B cell (primary cell): ENCODE data around the gene KIRREL3. TPM values are rescaled to one million over a fixed set of nuclear protein-coding genes. Genes with fewer than 3 reads are reported as not detected.

ENCODE experiments used
- ATAC-seq: fragments of 200-7000 bp; cut with Tn5 transposase; one replicate; pipeline ENCODE4 v1.10.0; 2021; ENCODE audit warnings: low read depth, mild to moderate bottlenecking, moderate number of reproducible peaks, moderate library complexity
- CTCF ChIA-PET: fragments of 350-600 bp; sonication (Branson Sonifier 250); formaldehyde crosslinking; loops from one replicate; lab custom pipeline; 2021; ENCODE audit warnings: antibody characterized with exemption, inconsistent platforms; lab: Charles Lee
- POLR2A ChIA-PET: fragments of 350-600 bp; sonication (Branson Sonifier 250); formaldehyde crosslinking; loops from one replicate; lab custom pipeline; 2021; ENCODE audit warnings: antibody characterized with exemption; lab: Charles Lee
- DNase-seq: peaks from one replicate; pipeline ENCODE4 v3.0.0; 2013
- H2AFZ ChIP-seq: 2 replicates; pipeline ENCODE4 v1.6.1; 2012; ENCODE audit warnings: mild to moderate bottlenecking, low read depth, low read length; ENCODE audit not compliant: insufficient read depth, poor library complexity, severe bottlenecking
- H3K27ac ChIP-seq, 2 donors: 1 replicate in 1 of 2; 2 replicates in 1 of 2; pipeline ENCODE4 v1.5.1; 2012 to 2013; ENCODE audit warnings: low read length in 2 of 2, mild to moderate bottlenecking in 2 of 2, moderate library complexity in 1 of 2
- H3K27me3 ChIP-seq, 4 experiments: fragments of 200-600 bp in 1 of 4; sonication (generic) in 1 of 4; replicated peaks in 1 of 4; 1 replicate in 2 of 4; 2 replicates in 2 of 4; pipeline versions ENCODE4 v1.6.1 to v1.7.0; 2013 to 2016; ENCODE audit warnings: low read length in 3 of 4, mild to moderate bottlenecking in 2 of 4, mixed read lengths in 1 of 4, moderate library complexity in 1 of 4; ENCODE audit not compliant: insufficient read depth in 4 of 4, control insufficient read depth in 3 of 4; ENCODE audit errors: control extremely low read depth in 1 of 4
- H3K36me3 ChIP-seq, 2 experiments: replicated peaks in 1 of 2; 1 replicate in 1 of 2; 2 replicates in 1 of 2; pipeline versions ENCODE4 v1.6.1 to v1.7.1; 2013; ENCODE audit warnings: low read length in 1 of 2; ENCODE audit not compliant: insufficient read depth in 2 of 2, control insufficient read depth in 1 of 2; ENCODE audit errors: control extremely low read depth in 1 of 2, extremely low read depth in 1 of 2
- H3K4me1 ChIP-seq, 2 donors: fragments of 200-600 bp in 1 of 2; sonication (generic) in 1 of 2; 1 replicate in 1 of 2; 2 replicates in 1 of 2; pipeline versions ENCODE4 v1.5.1 to v1.6.1; 2013 to 2017; ENCODE audit warnings: low read length in 2 of 2; ENCODE audit not compliant: control insufficient read depth in 2 of 2, insufficient read depth in 2 of 2
- H3K4me2 ChIP-seq: replicated peaks from 2 replicates; pipeline ENCODE3; 2012; ENCODE audit warnings: mild to moderate bottlenecking, low read depth, low read length; ENCODE audit not compliant: poor library complexity, severe bottlenecking
- H3K4me3 ChIP-seq, 5 experiments: fragments of 200-600 bp in 1 of 5; sonication (generic) in 1 of 5; 1 replicate in 3 of 5; 2 replicates in 2 of 5; pipeline versions ENCODE4 v1.5.1 to v1.7.0; 2011 to 2016; ENCODE audit warnings: low read length in 4 of 5, mild to moderate bottlenecking in 4 of 5, low read depth in 2 of 5, control low read depth in 1 of 5, moderate library complexity in 1 of 5; ENCODE audit not compliant: insufficient read depth in 1 of 5; ENCODE audit errors: control extremely low read depth in 1 of 5, extremely low read depth in 1 of 5
- H3K79me2 ChIP-seq: fragments of 200-600 bp; sonication (generic); one replicate; pipeline ENCODE4 v1.6.0; 2016; ENCODE audit warnings: low read length; ENCODE audit not compliant: control insufficient read depth, insufficient read depth
- H3K9ac ChIP-seq: fragments of 200-600 bp; sonication (generic); 2 replicates; pipeline ENCODE4 v1.6.1; 2017; ENCODE audit warnings: mild to moderate bottlenecking, low read length, moderate library complexity
- H3K9me3 ChIP-seq, 3 donors: one replicate each; pipeline versions ENCODE4 v1.6.1 to v1.7.1; 2013; ENCODE audit warnings: low read length in 2 of 3; ENCODE audit not compliant: control insufficient read depth in 2 of 3, insufficient read depth in 1 of 3; ENCODE audit errors: control extremely low read depth in 1 of 3
- H4K20me1 ChIP-seq: 2 replicates; pipeline ENCODE4 v1.6.0; 2012; ENCODE audit warnings: mild to moderate bottlenecking, low read length; ENCODE audit not compliant: insufficient read depth, control insufficient read depth, poor library complexity, severe bottlenecking
- H3K27ac Mint-ChIP-seq: one replicate; pipeline ENCODE4 v1.8.0; 2021; ENCODE audit warnings: mixed read lengths
- H3K27me3 Mint-ChIP-seq: one replicate; pipeline ENCODE4 v1.8.0; 2021; ENCODE audit warnings: mixed read lengths
- H3K4me1 Mint-ChIP-seq: one replicate; pipeline ENCODE4 v1.8.0; 2021; ENCODE audit warnings: mixed read lengths
- H3K4me3 Mint-ChIP-seq: one replicate; pipeline ENCODE4 v1.8.0; 2021; ENCODE audit warnings: mixed read lengths
- H3K9me3 Mint-ChIP-seq: one replicate; pipeline ENCODE4 v1.8.0; 2022; ENCODE audit warnings: mixed read lengths; ENCODE audit not compliant: insufficient read depth
- CTCF ChIP-seq: fragments of 200-600 bp; IDR thresholded peaks from one replicate; pipeline ENCODE4 v1.8.0; 2022; ENCODE audit warnings: antibody characterized with exemption, mild to moderate bottlenecking
- EZH2 ChIP-seq: IDR thresholded peaks from 2 replicates; pipeline ENCODE4 v1.6.1; 2012; ENCODE audit warnings: borderline replicate concordance, low read depth, mild to moderate bottlenecking, moderate library complexity, low read length; ENCODE audit not compliant: insufficient read depth, poor library complexity, severe bottlenecking
- WGBS: methylation state at CpG from one replicate; pipeline ENCODE4 v1.1.5; 2013; ENCODE audit warnings: missing lambda C conversion rate; ENCODE audit not compliant: insufficient coverage; 5-methylcytosine and 5-hydroxymethylcytosine counted together
- intact Hi-C: fragments of 100-400 bp; cut with micrococcal nuclease; formaldehyde crosslinking; loops from one replicate; pipeline ENCODE4 v1.10.0; 2022
- polyA plus RNA-seq: library from polyadenylated mRNA; depleted of rRNA; stranded (reverse); fragments of >200 nt; gene quantifications from 2 replicates; pipeline ENCODE4 v1.2.3, GENCODE V29; 2012
- total RNA-seq, 2 donors: library from RNA; stranded (reverse); fragments of 120-200 nt in 1 of 2; gene quantifications; 1 replicate in 1 of 2; 2 replicates in 1 of 2; pipeline versions ENCODE4 v1.2.3 to v1.2.4, GENCODE V29; 2013 to 2022

Gene KIRREL3
- total and polyA plus RNA-seq, 2 donors (not counting 1 experiment from before 2014, with no cell fraction given): not detected

- POLR2A ChIA-PET: interaction anchor here (0.6 kb wide), 1 partner anchor 19 kb away, joined by 11 read pairs; no protein-coding TSS in a partner anchor
Observed at GRCh38 chr11:126465573-126466188, 534.9 kb downstream of the KIRREL3 start.

More at GRCh38 chr11:126465573-126466188, 534.9 kb downstream of the KIRREL3 start:
- Mint-ChIP-seq H3K4me3 (peak overlapping the region; percentile 75), H3K27me3 (no peaks in the 10 kb centered on the region), H3K9me3 (no peaks in the 10 kb centered on the region), H3K4me1 (peaks cover 33% of the 10 kb centered on the region), H3K27ac (peak overlapping the region; percentile 67)
- CTCF ChIA-PET: interaction anchor here (1.5 to 3.0 kb wide), 3 partner anchors 15 to 20 kb away, joined by 3 to 23 read pairs (median 4); no protein-coding TSS in a partner anchor
- WGBS: 8% methylated on average over 13 of the region's 19 CpGs
- H3K4me1 ChIP-seq: peaks cover 46 to 52% of the 10 kb centered on the region in 2 donors
- peaks cover 0 to 18% (median 0%) of the 10 kb centered on the region in 3 donors for H3K9me3 ChIP-seq
- H4K20me1 ChIP-seq: no peaks in the 10 kb centered on the region
- H3K27me3 ChIP-seq: peaks cover 0 to 11% (median 0%) of the 10 kb centered on the region in 4 experiments
- H3K36me3 ChIP-seq: no peaks in the 10 kb centered on the region
- H2AFZ ChIP-seq: peak overlapping the region; percentile 60
- H3K27ac ChIP-seq: peak overlapping the region; percentile 34 to 56
- peak; percentile 63 for ATAC-seq
- H3K4me3 ChIP-seq: peak overlapping the region in 4 of 5 experiments; percentile 4 to 23 (median 14)
- TF ChIP-seq CTCF: no peak
- TF ChIP-seq EZH2: no peak
- peak overlapping the region; percentile 72 for H3K4me2 ChIP-seq
- H3K9ac ChIP-seq: peak overlapping the region; percentile 43
- no peaks in the 10 kb centered on the region for H3K79me2 ChIP-seq
- DNase-seq: peak; percentile 60
- intact Hi-C loops: no loop called here
